Measurements from ENCODE around the gene CCDC157. TPM values are rescaled to one million over a fixed set of nuclear protein-coding genes. Genes with fewer than 3 reads are reported as not detected.

Gene CCDC157
- total and polyA plus RNA-seq, 10 of the 15 experiments (the other 5 are each of a cell fraction or from before 2014, with no cell fraction given): 0.10 to 2.8 (median 1.2) TPM

DNA sequence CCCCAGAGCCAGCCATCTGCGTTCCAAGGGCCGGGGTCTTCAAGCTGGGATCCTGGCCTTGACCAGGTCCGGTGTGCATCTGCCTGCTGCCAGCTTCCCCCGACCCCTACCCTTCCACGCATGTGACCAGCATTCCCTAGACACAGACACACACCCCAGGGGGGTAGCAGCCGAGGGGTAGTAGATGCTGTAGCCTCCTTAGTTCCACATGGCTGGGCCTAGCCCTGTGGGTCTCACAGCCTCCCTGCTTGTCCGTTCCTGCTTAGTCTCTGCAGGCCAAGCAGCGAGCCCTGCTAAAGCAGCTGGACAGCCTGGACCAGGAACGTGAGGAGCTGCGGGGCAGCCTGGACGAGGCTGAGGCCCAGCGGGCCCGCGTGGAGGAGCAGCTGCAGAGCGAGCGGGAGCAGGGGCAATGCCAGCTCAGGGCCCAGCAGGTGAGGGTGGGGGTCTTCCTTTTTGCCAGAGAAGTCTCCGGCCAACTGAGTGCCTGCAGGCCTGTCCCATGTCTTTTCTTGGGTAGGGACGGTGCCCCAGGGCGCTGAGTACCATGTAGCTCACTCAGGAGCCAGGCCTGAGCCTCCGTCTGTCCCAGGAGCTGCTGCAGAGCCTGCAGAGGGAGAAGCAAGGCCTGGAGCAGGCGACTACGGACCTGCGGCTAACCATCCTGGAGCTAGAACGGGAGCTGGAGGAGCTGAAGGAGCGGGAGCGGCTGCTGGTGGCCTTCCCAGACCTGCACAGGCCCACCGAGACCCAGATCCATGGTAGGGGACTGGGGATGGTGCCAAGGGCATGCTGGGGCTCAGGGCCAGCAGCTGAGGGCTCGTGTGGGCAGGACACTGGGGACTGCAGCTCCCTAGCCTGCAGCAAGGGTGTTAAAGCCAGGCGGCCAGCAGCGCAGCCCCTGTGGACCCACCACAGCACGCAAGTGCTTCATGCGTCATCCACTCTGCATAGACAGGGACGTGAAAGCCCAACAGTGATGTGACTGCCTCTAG lies 16.8 kb downstream of the CCDC157 start:
- ATAC-seq (no peak; the same call in 2 of the 3 replicates), DNase-seq (ENCODE audit: low read depth, low spot score) (no peak), FAIRE-seq (no peak)
- ChIA-PET SMC1A (ENCODE audit: uncharacterized antibody, unreplicated experiment) (no interaction called here), POLR2A (no interaction called here), CTCF (interaction anchor here (1.2 to 2.3 kb wide), 3 partner anchors 14 to 111 kb away, joined by 3 to 11 read pairs (median 4); partner anchors contain the start of genes CASTOR1 and RNF215), RAD21 (ENCODE audit: unreplicated experiment) (interaction anchor here (0.9 to 1.5 kb wide), 3 partner anchors 13 to 85 kb away, joined by 3 to 4 read pairs (median 3); partner anchors contain the start of gene RNF215)
- no peaks in the 10 kb centered on the region for H3K36me3 ChIP-seq (ENCODE audit: control insufficient read depth in 2 of 2, insufficient read depth in 2 of 2, low read length in 1 of 2)
- H4K20me1 ChIP-seq (ENCODE audit: control insufficient read depth, insufficient read depth): no peaks in the 10 kb centered on the region
- H3K4me1 ChIP-seq (ENCODE audit: control insufficient read depth, insufficient read depth, low read length): no peaks in the 10 kb centered on the region
- BruUV-seq (replicated peaks): no TSS peak
- no peaks in the 10 kb centered on the region for H3K27me3 ChIP-seq (replicated peaks in 1 of 2; ENCODE audit: control insufficient read depth in 2 of 2, insufficient read depth in 2 of 2, low read length in 1 of 2)
- in situ Hi-C loops (cut with MboI): no loop called here
- H3K79me2 ChIP-seq (ENCODE audit: control insufficient read depth, insufficient read depth, low read length): no peaks in the 10 kb centered on the region
- no peak overlapping the region for H3K4me3 ChIP-seq
- no peaks in the 10 kb centered on the region for H3K9me3 ChIP-seq (replicated peaks; ENCODE audit: control insufficient read depth, insufficient read depth, low read length)
- no peak overlapping the region for H3K9ac ChIP-seq (ENCODE audit: control insufficient read depth, insufficient read depth, low read length)
- 78% methylated on average over 33 of the region's 33 CpGs for WGBS (ENCODE audit: insufficient coverage, insufficient replicate concordance, low lambda C conversion rate, missing lambda C conversion rate)
- intact Hi-C loops (cut with micrococcal nuclease; ENCODE audit: unreplicated experiment): no loop called here
- H2AFZ ChIP-seq (ENCODE audit: control insufficient read depth, low read depth, low read length): no peak overlapping the region
- H3K4me2 ChIP-seq (ENCODE audit: control insufficient read depth, insufficient read depth): no peak overlapping the region
- no peak overlapping the region for H3K27ac ChIP-seq (ENCODE audit: control insufficient read depth, insufficient read depth)
- TF ChIP-seq, protein P1, sequence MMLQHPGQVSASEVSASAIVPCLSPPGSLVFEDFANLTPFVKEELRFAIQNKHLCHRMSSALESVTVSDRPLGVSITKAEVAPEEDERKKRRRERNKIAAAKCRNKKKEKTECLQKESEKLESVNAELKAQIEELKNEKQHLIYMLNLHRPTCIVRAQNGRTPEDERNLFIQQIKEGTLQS (IDR thresholded peaks at IDR 0.05; ENCODE audit: borderline replicate concordance, extremely low read depth, low read depth, low read length): no peak
- TF ChIP-seq TCF12 (IDR thresholded peaks at IDR 0.05; ENCODE audit: low read depth, low read length): no peak
- TF ChIP-seq YY1 (IDR thresholded peaks at IDR 0.05; ENCODE audit: low read depth, low read length): no peak
- no peak for TF ChIP-seq RELA (IDR thresholded peaks at IDR 0.05; ENCODE audit: borderline replicate concordance, partially characterized antibody)
- no peak for TF ChIP-seq EED (IDR thresholded peaks at IDR 0.05; ENCODE audit: low read depth)
- TF ChIP-seq, protein P2, sequence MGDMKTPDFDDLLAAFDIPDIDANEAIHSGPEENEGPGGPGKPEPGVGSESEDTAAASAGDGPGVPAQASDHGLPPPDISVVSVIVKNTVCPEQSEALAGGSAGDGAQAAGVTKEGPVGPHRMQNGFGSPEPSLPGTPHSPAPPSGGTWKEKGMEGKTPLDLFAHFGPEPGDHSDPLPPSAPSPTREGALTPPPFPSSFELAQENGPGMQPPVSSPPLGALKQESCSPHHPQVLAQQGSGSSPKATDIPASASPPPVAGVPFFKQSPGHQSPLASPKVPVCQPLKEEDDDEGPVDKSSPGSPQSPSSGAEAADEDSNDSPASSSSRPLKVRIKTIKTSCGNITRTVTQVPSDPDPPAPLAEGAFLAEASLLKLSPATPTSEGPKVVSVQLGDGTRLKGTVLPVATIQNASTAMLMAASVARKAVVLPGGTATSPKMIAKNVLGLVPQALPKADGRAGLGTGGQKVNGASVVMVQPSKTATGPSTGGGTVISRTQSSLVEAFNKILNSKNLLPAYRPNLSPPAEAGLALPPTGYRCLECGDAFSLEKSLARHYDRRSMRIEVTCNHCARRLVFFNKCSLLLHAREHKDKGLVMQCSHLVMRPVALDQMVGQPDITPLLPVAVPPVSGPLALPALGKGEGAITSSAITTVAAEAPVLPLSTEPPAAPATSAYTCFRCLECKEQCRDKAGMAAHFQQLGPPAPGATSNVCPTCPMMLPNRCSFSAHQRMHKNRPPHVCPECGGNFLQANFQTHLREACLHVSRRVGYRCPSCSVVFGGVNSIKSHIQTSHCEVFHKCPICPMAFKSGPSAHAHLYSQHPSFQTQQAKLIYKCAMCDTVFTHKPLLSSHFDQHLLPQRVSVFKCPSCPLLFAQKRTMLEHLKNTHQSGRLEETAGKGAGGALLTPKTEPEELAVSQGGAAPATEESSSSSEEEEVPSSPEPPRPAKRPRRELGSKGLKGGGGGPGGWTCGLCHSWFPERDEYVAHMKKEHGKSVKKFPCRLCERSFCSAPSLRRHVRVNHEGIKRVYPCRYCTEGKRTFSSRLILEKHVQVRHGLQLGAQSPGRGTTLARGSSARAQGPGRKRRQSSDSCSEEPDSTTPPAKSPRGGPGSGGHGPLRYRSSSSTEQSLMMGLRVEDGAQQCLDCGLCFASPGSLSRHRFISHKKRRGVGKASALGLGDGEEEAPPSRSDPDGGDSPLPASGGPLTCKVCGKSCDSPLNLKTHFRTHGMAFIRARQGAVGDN (IDR thresholded peaks at IDR 0.05): no peak
- TF ChIP-seq, protein P3, sequence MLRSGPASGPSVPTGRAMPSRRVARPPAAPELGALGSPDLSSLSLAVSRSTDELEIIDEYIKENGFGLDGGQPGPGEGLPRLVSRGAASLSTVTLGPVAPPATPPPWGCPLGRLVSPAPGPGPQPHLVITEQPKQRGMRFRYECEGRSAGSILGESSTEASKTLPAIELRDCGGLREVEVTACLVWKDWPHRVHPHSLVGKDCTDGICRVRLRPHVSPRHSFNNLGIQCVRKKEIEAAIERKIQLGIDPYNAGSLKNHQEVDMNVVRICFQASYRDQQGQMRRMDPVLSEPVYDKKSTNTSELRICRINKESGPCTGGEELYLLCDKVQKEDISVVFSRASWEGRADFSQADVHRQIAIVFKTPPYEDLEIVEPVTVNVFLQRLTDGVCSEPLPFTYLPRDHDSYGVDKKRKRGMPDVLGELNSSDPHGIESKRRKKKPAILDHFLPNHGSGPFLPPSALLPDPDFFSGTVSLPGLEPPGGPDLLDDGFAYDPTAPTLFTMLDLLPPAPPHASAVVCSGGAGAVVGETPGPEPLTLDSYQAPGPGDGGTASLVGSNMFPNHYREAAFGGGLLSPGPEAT (IDR thresholded peaks at IDR 0.05; ENCODE audit: low read depth): no peak
- no peak for TF ChIP-seq SUPT20H (IDR thresholded peaks at IDR 0.05; ENCODE audit: borderline replicate concordance, control insufficient read depth, low read depth, low read length)
- TF ChIP-seq, protein P4, sequence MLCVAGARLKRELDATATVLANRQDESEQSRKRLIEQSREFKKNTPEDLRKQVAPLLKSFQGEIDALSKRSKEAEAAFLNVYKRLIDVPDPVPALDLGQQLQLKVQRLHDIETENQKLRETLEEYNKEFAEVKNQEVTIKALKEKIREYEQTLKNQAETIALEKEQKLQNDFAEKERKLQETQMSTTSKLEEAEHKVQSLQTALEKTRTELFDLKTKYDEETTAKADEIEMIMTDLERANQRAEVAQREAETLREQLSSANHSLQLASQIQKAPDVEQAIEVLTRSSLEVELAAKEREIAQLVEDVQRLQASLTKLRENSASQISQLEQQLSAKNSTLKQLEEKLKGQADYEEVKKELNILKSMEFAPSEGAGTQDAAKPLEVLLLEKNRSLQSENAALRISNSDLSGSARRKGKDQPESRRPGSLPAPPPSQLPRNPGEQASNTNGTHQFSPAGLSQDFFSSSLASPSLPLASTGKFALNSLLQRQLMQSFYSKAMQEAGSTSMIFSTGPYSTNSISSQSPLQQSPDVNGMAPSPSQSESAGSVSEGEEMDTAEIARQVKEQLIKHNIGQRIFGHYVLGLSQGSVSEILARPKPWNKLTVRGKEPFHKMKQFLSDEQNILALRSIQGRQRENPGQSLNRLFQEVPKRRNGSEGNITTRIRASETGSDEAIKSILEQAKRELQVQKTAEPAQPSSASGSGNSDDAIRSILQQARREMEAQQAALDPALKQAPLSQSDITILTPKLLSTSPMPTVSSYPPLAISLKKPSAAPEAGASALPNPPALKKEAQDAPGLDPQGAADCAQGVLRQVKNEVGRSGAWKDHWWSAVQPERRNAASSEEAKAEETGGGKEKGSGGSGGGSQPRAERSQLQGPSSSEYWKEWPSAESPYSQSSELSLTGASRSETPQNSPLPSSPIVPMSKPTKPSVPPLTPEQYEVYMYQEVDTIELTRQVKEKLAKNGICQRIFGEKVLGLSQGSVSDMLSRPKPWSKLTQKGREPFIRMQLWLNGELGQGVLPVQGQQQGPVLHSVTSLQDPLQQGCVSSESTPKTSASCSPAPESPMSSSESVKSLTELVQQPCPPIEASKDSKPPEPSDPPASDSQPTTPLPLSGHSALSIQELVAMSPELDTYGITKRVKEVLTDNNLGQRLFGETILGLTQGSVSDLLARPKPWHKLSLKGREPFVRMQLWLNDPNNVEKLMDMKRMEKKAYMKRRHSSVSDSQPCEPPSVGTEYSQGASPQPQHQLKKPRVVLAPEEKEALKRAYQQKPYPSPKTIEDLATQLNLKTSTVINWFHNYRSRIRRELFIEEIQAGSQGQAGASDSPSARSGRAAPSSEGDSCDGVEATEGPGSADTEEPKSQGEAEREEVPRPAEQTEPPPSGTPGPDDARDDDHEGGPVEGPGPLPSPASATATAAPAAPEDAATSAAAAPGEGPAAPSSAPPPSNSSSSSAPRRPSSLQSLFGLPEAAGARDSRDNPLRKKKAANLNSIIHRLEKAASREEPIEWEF (IDR thresholded peaks at IDR 0.05; ENCODE audit: insufficient replicate concordance, low read depth, low read length): no peak
